ENCODE results near the gene IDH3G.

DNA sequence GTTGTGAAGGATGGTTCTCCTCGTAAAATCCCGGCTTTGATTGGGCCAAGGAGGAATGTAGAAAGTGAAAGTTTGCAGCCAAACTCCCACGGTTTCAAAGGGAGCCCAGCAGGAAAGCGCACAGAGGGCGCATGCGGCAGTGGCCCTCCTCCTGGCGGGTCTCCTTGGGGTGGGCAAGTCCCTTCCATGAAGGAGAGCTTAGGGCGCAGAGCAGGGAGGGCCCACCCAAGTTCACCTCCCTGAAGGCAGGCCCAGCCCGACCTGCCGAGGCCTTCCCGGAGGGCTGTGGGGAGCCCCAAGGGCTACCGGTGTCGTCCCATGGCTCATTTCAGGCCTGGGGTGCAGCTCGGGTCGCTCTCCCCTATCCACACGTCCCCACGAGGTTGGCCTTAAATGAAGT lies 34.1 kb upstream of the IDH3G start:
- TF ChIP-seq, protein P1, sequence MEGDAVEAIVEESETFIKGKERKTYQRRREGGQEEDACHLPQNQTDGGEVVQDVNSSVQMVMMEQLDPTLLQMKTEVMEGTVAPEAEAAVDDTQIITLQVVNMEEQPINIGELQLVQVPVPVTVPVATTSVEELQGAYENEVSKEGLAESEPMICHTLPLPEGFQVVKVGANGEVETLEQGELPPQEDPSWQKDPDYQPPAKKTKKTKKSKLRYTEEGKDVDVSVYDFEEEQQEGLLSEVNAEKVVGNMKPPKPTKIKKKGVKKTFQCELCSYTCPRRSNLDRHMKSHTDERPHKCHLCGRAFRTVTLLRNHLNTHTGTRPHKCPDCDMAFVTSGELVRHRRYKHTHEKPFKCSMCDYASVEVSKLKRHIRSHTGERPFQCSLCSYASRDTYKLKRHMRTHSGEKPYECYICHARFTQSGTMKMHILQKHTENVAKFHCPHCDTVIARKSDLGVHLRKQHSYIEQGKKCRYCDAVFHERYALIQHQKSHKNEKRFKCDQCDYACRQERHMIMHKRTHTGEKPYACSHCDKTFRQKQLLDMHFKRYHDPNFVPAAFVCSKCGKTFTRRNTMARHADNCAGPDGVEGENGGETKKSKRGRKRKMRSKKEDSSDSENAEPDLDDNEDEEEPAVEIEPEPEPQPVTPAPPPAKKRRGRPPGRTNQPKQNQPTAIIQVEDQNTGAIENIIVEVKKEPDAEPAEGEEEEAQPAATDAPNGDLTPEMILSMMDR (IDR thresholded peaks at IDR 0.05; ENCODE audit: low read depth, low read length, missing input control), result no peak
- TF ChIP-seq, protein P2, sequence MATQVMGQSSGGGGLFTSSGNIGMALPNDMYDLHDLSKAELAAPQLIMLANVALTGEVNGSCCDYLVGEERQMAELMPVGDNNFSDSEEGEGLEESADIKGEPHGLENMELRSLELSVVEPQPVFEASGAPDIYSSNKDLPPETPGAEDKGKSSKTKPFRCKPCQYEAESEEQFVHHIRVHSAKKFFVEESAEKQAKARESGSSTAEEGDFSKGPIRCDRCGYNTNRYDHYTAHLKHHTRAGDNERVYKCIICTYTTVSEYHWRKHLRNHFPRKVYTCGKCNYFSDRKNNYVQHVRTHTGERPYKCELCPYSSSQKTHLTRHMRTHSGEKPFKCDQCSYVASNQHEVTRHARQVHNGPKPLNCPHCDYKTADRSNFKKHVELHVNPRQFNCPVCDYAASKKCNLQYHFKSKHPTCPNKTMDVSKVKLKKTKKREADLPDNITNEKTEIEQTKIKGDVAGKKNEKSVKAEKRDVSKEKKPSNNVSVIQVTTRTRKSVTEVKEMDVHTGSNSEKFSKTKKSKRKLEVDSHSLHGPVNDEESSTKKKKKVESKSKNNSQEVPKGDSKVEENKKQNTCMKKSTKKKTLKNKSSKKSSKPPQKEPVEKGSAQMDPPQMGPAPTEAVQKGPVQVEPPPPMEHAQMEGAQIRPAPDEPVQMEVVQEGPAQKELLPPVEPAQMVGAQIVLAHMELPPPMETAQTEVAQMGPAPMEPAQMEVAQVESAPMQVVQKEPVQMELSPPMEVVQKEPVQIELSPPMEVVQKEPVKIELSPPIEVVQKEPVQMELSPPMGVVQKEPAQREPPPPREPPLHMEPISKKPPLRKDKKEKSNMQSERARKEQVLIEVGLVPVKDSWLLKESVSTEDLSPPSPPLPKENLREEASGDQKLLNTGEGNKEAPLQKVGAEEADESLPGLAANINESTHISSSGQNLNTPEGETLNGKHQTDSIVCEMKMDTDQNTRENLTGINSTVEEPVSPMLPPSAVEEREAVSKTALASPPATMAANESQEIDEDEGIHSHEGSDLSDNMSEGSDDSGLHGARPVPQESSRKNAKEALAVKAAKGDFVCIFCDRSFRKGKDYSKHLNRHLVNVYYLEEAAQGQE (IDR thresholded peaks at IDR 0.05), result no peak
- TF ChIP-seq, protein P3, sequence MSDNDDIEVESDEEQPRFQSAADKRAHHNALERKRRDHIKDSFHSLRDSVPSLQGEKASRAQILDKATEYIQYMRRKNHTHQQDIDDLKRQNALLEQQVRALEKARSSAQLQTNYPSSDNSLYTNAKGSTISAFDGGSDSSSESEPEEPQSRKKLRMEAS (IDR thresholded peaks at IDR 0.05), result no peak
- TF ChIP-seq TAF1 (conservative IDR thresholded peaks at IDR 0.05), result no peak
